Stimulated activated naive CD4-positive, alpha-beta T cell (primary cell): ENCODE data around the gene IGFALS.

Experiments
- DNase-seq, 6 experiments: peaks; one replicate each; lab custom pipeline; 2025; lab: John Stamatoyannopoulos, UW

IGFALS gene

DNA sequence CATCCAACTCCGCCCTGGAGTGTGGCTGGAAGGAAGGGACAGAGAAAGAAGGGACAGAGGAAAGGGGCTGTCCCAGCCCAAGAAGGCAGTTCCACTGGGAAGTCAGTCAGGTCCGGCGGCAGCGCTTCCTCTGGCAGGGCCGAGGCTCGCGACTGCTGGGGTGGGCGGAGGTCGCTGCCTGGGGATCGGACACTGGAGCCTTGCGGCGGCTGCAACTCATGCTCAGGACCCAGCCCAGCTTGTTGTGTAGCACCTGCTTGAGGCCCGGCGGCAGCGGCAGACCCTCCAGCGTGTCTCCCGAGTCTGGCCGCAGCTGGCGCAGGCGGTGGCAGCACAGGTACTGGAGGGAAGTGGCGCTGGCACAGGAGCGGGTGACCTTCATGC lies 16.5 kb downstream of the IGFALS start:
- no peak for DNase-seq

DNA sequence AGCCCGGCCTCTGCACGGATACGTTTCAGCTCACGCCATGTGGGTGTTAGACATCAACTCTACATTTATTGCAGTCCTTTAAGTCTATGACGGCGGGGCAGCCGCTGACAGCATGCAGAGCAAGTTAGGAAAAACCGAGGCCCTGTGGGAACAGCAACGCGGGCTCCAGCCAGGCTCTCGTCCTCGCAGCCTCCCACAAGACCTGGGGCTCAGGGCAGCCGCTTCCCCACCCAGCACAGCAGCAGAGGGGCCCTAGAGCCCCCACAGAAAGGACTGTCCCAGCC lies 16.9 kb downstream of the IGFALS start:
- no peak for DNase-seq

- no peak for DNase-seq
These were observed 17.4 kb downstream of the IGFALS start for GRCh38 chr16:1775846-1776671.

DNA sequence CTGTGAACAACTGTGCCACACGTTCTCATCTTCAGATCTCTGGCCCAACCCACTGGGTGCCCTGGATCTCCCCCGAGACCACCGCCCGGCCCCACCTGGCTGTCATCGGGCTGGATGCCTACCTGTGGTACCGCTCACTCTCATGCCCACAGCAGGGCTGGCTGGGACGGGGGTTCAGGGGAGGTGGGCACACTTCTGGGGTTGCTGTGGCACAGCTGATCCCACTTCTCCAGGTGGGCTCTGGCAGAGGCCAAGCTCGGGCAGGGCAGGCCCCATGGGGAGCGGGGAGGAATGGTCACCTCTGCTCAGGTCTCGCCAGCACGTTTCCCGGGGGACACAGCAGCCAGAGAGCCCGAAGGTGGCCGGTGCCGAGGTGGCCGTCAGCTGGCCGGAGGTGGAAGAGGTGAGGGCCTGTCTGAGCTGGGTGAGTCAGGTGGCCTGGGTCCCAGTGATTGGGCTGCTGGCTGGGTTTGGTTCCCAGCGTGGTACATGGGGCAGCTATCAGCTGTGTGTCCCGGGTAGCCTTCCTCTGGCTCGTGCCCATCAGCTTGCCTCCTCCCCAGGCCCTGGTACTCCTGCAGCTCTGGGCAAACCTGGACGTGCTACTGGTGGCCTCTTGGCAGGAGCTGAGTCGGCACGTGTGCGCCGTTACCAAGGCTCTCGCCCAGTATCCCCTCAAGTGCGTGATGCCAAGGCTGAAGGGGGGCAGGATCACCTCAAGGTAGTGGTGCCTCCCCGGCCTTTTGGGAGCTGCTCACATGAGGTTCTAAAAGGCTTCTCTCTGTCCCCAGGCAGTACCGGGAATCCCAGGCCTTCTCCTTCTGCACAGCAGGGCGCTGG lies 18.3 kb downstream of the IGFALS start:
- DNase-seq: no peak

DNA sequence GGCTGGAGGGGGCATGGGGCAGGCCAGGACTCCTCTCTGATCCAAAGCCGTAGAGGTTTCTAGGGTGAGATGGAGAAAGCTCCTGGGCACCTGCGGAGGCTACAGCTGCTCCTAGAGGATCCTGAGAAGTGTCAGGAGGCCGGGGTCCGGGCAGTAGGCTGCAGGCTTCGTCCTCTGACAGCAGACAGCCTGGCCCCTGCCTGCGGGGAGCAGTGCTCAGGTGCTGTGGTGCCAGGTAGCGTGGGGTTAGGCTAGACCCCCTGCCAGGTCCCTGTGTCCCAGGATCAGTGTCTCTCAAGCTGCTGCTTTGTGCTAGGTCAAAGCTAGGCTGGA lies 19.1 kb downstream of the IGFALS start:
- DNase-seq: no peak

GRCh38 chr16:1773703-1774447 lies 19.6 kb downstream of the IGFALS start:
- DNase-seq: peak in 1 of 6 experiments; percentile 42

DNA sequence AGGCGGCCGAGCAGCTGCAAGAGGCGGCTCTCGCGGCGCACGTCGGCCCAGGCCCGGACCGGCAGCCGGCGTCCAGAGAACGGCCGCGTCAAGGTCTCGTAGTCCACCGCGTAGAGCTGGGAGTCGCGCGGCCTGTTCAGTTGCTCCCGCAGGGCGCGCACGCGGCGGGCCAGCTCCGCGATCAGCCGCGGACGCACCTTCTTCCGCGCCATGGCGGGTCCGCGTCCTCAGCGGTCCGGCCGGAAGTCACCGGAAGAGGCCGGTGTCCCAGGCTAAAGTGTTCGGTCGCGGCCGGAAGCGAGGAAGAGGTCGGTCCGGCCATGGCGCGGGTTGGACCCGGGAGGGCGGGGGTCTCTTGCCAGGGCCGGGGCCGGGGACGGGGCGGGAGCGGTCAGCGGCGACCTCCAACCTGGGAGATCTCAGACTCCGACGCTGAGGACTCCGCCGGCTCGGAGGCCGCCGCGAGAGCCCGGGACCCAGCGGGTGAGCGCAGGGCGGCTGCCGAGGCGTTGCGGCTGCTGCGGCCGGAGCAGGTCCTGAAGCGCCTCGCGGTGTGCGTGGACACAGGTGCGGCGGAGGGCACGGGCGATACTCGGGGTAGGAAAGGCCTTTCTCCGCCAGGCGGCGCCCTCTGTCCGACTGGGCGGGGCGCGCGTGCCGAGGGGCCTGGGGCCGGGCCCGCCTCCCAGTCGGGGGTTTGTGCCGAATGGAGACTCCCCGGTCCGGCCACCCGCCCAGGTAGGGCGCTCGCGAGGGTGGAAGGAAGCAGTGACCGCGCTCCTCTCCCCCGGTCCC lies 20.4 kb downstream of the IGFALS start, which contains the start of gene MRPS34:
Gene MRPS34, minus strand, starts transcription at position 227 of the 795 bp plus-strand sequence. Its CDS starts 15 bp downstream, at position 212.
- DNase-seq: peak; percentile 42 to 80 (median 68)

- peak; percentile 13 to 77 (median 52) for DNase-seq
These were observed 21.1 kb downstream of the IGFALS start, which contains the start of gene EME2 for GRCh38 chr16:1772362-1772907. EME2 (plus strand) TSS chr16:1772810; CDS start chr16:1773228, 418 bp downstream.

GRCh38 chr16:1771864-1772361 lies 21.6 kb downstream of the IGFALS start:
- DNase-seq: peak in 1 of 6 experiments; percentile 49

DNA sequence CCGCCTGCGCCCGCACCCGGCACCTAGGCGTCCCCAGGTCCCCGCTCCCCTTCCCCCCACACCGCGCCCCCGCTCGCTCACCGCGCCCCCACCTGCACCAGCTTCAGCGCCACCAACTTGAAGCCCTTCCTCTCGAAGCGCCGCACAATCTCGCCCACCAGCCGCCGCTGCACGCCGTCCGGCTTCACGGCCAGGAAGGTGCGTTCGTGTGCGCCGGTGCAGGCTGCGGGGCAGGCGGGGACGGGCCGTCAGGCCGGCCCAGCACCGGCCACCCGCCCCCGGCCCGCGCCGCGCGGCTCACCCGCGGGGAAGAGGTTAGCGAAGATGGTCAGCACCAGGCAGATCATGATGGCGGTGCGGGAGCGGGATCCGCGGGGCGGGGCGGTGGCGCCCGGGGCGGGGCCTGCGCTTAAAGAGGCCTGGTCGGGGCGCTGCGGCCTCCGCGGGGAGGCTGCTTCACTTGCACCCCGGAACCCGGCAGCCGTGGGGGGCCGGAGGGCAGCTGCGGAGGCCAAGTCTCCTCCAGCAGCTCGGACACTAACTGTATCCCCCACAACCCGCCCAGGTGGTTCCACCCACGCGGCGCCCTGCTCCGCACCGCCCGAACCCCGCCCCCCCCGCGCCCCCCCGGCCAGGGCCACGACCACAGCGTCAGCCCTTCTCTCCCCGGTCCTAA lies 22.2 kb downstream of the IGFALS start, which contains the start of gene NME3:
Gene NME3, minus strand, starts transcription at position 356 of the 676 bp plus-strand sequence. Its CDS starts 9 bp downstream, at position 347.
- DNase-seq: peak; percentile 40 to 66 (median 65)

- peak in 5 of 6 experiments; percentile 22 to 41 (median 33) for DNase-seq
These were observed 22.9 kb downstream of the IGFALS start for GRCh38 chr16:1770328-1771187.

DNA sequence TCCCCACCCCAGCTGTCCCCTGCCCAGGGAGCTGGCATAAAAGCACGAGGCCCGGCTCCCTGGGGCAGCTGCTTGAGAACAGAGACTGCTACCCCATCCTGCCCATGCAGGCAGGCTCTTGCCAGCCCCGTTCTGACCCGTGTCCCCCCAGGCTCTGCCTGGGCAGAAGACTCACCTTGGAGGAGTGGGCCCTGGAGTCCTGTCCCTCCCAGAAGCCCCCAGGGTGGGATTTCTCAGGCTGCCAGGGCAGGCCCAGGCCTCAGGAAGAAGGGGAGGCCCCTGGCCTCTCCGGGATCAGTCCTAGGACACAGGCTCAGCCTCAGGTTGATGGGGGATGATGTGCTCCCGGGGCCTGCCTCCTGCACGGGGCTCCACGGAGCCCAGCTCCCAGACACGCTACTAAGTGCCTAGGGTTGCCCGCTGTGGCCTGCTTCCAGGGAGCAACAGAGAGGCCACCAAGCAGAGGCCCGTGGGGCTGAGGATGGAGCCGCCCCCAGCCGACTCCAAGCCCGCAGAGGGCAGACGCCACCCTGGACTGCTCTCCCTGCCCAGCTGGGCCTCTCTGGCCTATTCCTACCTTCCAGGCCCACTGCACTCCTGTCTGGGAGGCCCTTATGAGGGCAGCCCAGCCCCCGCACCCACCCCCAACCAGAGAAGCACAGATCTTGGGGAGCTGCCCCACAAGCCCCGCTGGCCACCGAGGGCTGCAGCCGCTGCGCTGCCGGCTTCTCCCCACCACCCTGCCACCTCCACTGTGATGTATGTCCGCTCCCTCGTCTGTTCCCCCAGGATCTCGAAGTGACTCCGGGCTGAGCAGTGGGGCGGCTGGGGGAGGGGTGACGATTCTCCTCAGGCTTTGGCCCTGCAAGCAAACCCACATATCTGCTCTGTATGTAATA lies 23.9 kb downstream of the IGFALS start:
- DNase-seq: no peak

- no peak for DNase-seq
These were observed 24.6 kb downstream of the IGFALS start for GRCh38 chr16:1768767-1769401.

- DNase-seq: no peak
These were observed 25.3 kb downstream of the IGFALS start for GRCh38 chr16:1768061-1768766.

DNA sequence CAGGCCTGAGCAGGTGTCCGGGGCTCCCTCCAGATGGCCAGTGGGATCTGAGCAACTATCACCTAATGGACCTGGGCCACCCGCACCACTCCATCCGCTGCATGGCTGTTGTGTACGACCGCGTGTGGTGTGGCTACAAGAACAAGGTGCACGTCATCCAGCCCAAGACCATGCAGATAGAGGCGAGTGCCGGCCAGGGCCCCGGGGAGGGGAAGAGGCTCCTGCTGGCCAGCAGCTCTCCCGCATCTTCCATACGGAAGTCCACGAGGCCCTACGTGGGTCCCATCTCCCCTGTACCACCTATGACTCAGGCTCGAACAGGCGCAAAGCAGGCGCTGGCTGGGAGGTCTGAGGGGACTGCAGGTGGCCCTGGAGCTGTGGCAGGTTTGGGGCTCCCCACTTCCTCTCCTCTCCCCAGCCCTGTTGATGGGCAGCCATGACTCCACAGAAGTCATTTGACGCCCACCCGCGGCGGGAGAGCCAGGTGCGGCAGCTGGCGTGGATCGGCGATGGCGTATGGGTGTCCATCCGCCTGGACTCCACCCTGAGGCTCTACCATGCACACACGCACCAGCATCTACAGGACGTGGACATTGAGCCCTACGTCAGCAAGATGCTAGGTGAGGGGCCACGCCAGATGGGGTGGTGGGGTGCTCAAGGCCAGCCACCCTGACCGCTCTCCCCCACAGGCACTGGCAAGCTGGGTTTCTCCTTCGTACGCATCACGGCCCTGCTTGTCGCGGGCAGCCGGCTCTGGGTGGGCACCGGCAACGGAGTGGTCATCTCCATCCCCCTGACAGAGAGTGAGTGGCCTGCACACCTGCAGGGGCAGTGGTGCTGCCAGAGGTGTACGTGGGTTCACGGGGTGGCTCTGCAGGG lies 26.1 kb downstream of the IGFALS start:
- no peak for DNase-seq

- no peak for DNase-seq
These were observed 26.8 kb downstream of the IGFALS start for GRCh38 chr16:1766701-1767100.
